ENCODE data around the gene LHPP.
"Not testable (repeated sequence)": the region's sequence is repeated elsewhere in the genome, so short reads cannot be mapped to it uniquely, and the experiment has no call there.

Gene LHPP

DNA sequence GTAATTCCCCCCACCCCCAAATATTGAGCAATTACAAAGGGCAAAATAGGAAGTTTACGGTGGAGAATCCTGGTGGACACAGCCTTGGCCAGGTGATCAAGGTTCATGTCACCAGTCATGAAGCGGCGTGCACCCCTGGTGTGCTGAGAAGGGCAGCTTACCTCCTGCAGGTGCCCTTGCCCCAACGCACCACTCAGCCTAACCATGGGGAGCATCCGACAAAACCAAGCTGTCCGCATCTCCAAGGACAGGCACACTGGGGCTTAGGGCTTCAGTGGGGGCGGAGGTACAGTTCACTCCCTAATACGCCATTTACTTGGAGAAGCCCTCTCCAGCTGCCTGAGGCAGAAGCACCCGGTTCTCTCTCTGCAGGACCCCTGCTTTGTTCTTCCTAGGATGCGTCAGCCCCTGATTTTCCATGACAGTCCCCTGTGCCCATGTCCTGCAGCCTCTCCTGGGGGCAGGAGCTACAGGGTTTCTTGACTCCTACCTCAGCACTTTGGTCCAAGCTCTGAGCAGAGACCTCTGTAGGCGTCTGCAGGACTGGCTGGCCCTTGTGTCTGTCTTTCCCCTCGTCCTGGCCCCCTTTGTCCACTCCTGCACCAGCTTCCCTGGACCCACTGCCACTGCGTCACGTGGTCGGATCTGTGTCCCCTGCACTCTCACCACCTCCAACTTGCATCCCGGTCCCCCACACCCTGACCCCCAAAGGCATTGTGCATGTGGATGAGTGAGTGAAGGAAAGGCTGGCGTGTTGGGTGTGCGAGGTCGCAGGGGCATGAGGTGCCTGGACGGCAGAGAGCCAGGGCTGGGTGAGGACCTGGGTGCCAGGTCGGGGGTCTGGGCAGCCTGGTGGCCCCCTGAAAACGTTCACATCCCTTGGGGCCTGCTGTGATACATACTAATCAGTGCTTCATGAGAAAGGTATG, 113.7 kb downstream of the LHPP start:
- H3K36me3 ChIP-seq (ENCODE audit: insufficient read depth, low read length): no peaks in the 10 kb centered on the region
- H3K4me1 ChIP-seq (ENCODE audit: control insufficient read depth, insufficient read depth, low read length): no peaks in the 10 kb centered on the region
- H3K27me3 ChIP-seq (ENCODE audit: control insufficient read depth, insufficient read depth, low read length): peaks cover 21% of the 10 kb centered on the region
- no peaks in the 10 kb centered on the region for H3K9me3 ChIP-seq (replicated peaks; ENCODE audit: low read length)
- H3K4me2 ChIP-seq (ENCODE audit: low read length): no peak overlapping the region
- H3K4me3 ChIP-seq (ENCODE audit: low read length): no peak overlapping the region
- no peak overlapping the region for H3K9ac ChIP-seq (ENCODE audit: low read depth, low read length)

- no peak overlapping the region for H3K4me3 ChIP-seq (ENCODE audit: low read length)
- H3K27me3 ChIP-seq (ENCODE audit: control insufficient read depth, insufficient read depth, low read length): peaks cover 21% of the 10 kb centered on the region
- no peaks in the 10 kb centered on the region for H3K4me1 ChIP-seq (ENCODE audit: control insufficient read depth, insufficient read depth, low read length)
Measured at GRCh38 chr10:124576526-124577420, 115.2 kb downstream of the LHPP start.

DNA sequence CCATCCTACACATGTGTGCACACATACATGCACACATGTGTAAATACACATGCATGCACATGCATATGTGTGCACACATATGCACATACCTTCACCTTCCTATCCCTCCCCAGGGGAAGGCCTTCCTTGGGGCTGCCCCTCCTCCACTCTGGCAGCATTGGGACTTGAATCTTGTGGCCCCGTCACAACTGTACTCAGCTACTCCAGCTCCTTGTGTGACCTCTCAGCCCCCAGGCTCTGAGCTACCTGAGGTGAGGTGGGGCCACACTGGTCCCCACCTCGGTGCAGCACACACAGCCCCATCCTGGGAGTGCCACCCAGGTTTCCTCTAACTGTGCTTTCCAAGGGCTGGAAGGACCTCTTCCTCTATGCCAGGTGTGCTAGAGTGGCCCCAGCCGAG, 116.0 kb downstream of the LHPP start:
- Histone ChIP-seq H3K4me3 (ENCODE audit: low read length) (no peak overlapping the region), H3K9me3 (replicated peaks; ENCODE audit: low read length) (no peaks in the 10 kb centered on the region), H3K27me3 (ENCODE audit: control insufficient read depth, insufficient read depth, low read length) (peaks cover 21% of the 10 kb centered on the region), H3K36me3 (ENCODE audit: insufficient read depth, low read length) (no peaks in the 10 kb centered on the region), H3K4me2 (ENCODE audit: low read length) (no peak overlapping the region), H3K9ac (ENCODE audit: low read depth, low read length) (no peak overlapping the region), H3K4me1 (ENCODE audit: control insufficient read depth, insufficient read depth, low read length) (no peaks in the 10 kb centered on the region)

More at GRCh38 chr10:124576526-124577420, 115.2 kb downstream of the LHPP start:
- no peaks in the 10 kb centered on the region for H3K36me3 ChIP-seq (ENCODE audit: insufficient read depth, low read length)
- H3K9me3 ChIP-seq (replicated peaks; ENCODE audit: low read length): no peaks in the 10 kb centered on the region
- H3K9ac ChIP-seq (ENCODE audit: low read depth, low read length): no peak overlapping the region
- H3K4me2 ChIP-seq (ENCODE audit: low read length): no peak overlapping the region

DNA sequence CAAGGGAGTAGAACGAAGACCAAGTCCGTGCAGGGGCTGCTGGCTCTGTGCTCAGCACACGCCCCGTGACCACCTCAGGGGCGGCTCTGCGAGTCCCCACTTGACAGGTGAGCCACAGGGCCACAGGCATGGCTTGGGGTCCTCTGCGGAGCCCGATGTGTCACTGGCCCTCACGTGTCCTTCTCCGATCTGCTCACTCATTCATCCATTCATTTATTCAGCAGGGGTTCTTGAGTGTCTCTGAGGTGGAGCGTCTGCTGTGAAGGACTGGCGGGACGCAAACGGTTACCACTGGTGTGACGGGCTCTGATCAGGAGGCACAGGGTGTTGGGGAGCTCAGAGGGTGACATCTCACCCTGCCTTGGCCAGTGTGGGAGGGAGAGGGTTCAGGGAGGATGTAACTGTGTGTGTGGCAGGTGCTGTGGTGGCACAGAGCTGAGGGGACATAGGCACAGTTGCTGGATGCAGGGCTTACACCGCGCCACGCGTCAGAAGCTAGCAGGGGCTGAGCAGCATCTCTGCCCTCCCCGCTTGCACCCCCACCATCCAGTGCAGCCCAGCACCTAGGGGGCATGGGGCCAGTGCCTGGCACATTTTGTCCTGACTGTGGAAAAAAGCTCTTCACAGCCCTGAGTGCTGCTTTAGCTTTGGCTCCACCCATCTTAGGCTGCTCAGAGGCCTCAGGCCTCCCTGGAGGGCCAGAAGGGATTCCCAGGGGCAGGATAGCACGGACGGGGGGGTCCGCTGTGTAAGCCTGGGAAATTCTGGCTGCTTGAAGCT, 116.8 kb downstream of the LHPP start:
- H3K27me3 ChIP-seq (ENCODE audit: control insufficient read depth, insufficient read depth, low read length): peaks cover 21% of the 10 kb centered on the region
- no peak overlapping the region for H3K9ac ChIP-seq (ENCODE audit: low read depth, low read length)

GRCh38 chr10:124579011-124579399, 117.4 kb downstream of the LHPP start:
- H3K4me1 ChIP-seq (ENCODE audit: control insufficient read depth, insufficient read depth, low read length): no peaks in the 10 kb centered on the region
- no peak overlapping the region for H3K9ac ChIP-seq (ENCODE audit: low read depth, low read length)
- H3K27me3 ChIP-seq (ENCODE audit: control insufficient read depth, insufficient read depth, low read length): peaks cover 21% of the 10 kb centered on the region

More for the DNA sequence above, 116.8 kb downstream of the LHPP start:
- no peak overlapping the region for H3K4me2 ChIP-seq (ENCODE audit: low read length)
- no peak overlapping the region for H3K4me3 ChIP-seq (ENCODE audit: low read length)
- H3K9me3 ChIP-seq (replicated peaks; ENCODE audit: low read length): no peaks in the 10 kb centered on the region
- no peaks in the 10 kb centered on the region for H3K36me3 ChIP-seq (ENCODE audit: insufficient read depth, low read length)
- H3K4me1 ChIP-seq (ENCODE audit: control insufficient read depth, insufficient read depth, low read length): no peaks in the 10 kb centered on the region

GRCh38 chr10:124586142-124586541, 124.5 kb downstream of the LHPP start:
- H3K4me3 ChIP-seq (ENCODE audit: low read length): no peak overlapping the region
- no peak overlapping the region for H3K9ac ChIP-seq (ENCODE audit: low read depth, low read length)
- no peak overlapping the region for H3K4me2 ChIP-seq (ENCODE audit: low read length)
- H3K36me3 ChIP-seq (ENCODE audit: insufficient read depth, low read length): no peaks in the 10 kb centered on the region
- peaks cover 10% of the 10 kb centered on the region for H3K27me3 ChIP-seq (ENCODE audit: control insufficient read depth, insufficient read depth, low read length)
- H3K4me1 ChIP-seq (ENCODE audit: control insufficient read depth, insufficient read depth, low read length): peaks cover 13% of the 10 kb centered on the region
- no peaks in the 10 kb centered on the region for H3K9me3 ChIP-seq (replicated peaks; ENCODE audit: low read length)

More at GRCh38 chr10:124579011-124579399, 117.4 kb downstream of the LHPP start:
- Histone ChIP-seq H3K4me3 (ENCODE audit: low read length) (no peak overlapping the region), H3K4me2 (ENCODE audit: low read length) (no peak overlapping the region), H3K36me3 (ENCODE audit: insufficient read depth, low read length) (no peaks in the 10 kb centered on the region), H3K9me3 (replicated peaks; ENCODE audit: low read length) (no peaks in the 10 kb centered on the region)

DNA sequence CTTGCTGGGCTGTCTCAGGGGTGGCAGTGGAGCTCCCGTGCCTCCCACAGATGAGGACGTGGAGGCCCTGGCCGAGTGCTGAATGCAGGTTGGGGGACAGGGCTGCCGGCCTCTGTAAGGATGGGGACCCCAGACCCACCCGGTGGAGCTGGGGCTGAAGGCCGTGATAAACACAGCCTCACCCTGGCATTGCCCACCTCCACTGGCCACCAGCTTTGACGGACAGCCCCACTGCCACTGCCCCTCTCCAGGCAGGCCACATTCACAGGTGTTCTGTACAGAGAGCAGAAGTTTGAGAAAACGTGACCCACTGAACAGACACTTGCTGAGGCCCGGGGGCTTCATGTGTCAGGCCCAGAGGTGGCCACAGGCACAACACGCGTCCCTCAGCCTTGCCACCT, 126.2 kb downstream of the LHPP start:
- H3K36me3 ChIP-seq (ENCODE audit: insufficient read depth, low read length): no peaks in the 10 kb centered on the region
- no peak overlapping the region for H3K4me2 ChIP-seq (ENCODE audit: low read length)
- peaks cover 13% of the 10 kb centered on the region for H3K4me1 ChIP-seq (ENCODE audit: control insufficient read depth, insufficient read depth, low read length)
- H3K9me3 ChIP-seq (replicated peaks; ENCODE audit: low read length): peaks cover 6% of the 10 kb centered on the region
- peaks cover 10% of the 10 kb centered on the region for H3K27me3 ChIP-seq (ENCODE audit: control insufficient read depth, insufficient read depth, low read length)
- H3K4me3 ChIP-seq (ENCODE audit: low read length): no peak overlapping the region
- H3K9ac ChIP-seq (ENCODE audit: low read depth, low read length): no peak overlapping the region

- H3K9me3 ChIP-seq (replicated peaks; ENCODE audit: low read length); H3K36me3 ChIP-seq (ENCODE audit: insufficient read depth, low read length); H3K9ac ChIP-seq (ENCODE audit: low read depth, low read length); H3K4me3 ChIP-seq (ENCODE audit: low read length); H3K4me2 ChIP-seq (ENCODE audit: low read length): not testable (repeated sequence)
- H3K4me1 ChIP-seq (ENCODE audit: control insufficient read depth, insufficient read depth, low read length): peaks cover 13% of the 10 kb centered on the region
- peaks cover 10% of the 10 kb centered on the region for H3K27me3 ChIP-seq (ENCODE audit: control insufficient read depth, insufficient read depth, low read length)
Measured at GRCh38 chr10:124588341-124588735, 126.7 kb downstream of the LHPP start.

- Histone ChIP-seq H3K9me3 (replicated peaks; ENCODE audit: low read length) (peaks cover 6% of the 10 kb centered on the region), H3K9ac (ENCODE audit: low read depth, low read length) (no peak overlapping the region), H3K4me2 (ENCODE audit: low read length) (no peak overlapping the region), H3K27me3 (ENCODE audit: control insufficient read depth, insufficient read depth, low read length) (peaks cover 10% of the 10 kb centered on the region), H3K4me1 (ENCODE audit: control insufficient read depth, insufficient read depth, low read length) (peaks cover 13% of the 10 kb centered on the region), H3K36me3 (ENCODE audit: insufficient read depth, low read length) (no peaks in the 10 kb centered on the region), H3K4me3 (ENCODE audit: low read length) (no peak overlapping the region)
Measured at GRCh38 chr10:124588736-124589490, 127.3 kb downstream of the LHPP start.

- H3K4me1 ChIP-seq (ENCODE audit: control insufficient read depth, insufficient read depth, low read length): peaks cover 13% of the 10 kb centered on the region
- peak overlapping the region; percentile 24 for H3K9ac ChIP-seq (ENCODE audit: low read depth, low read length)
- peaks cover 6% of the 10 kb centered on the region for H3K9me3 ChIP-seq (replicated peaks; ENCODE audit: low read length)
- peak overlapping the region; percentile 59 for H3K4me2 ChIP-seq (ENCODE audit: low read length)
- H3K4me3 ChIP-seq (ENCODE audit: low read length): no peak overlapping the region
- peaks cover 10% of the 10 kb centered on the region for H3K27me3 ChIP-seq (ENCODE audit: control insufficient read depth, insufficient read depth, low read length)
- no peaks in the 10 kb centered on the region for H3K36me3 ChIP-seq (ENCODE audit: insufficient read depth, low read length)
Measured at GRCh38 chr10:124589491-124590041, 127.9 kb downstream of the LHPP start.
